ENCODE results near the gene YAP1. TPM values are rescaled to one million over a fixed set of nuclear protein-coding genes. Genes with fewer than 3 reads are reported as not detected.

The YAP1 gene
- polyA plus RNA-seq, 1 donor from 2014 or later: 0.46 TPM

DNA sequence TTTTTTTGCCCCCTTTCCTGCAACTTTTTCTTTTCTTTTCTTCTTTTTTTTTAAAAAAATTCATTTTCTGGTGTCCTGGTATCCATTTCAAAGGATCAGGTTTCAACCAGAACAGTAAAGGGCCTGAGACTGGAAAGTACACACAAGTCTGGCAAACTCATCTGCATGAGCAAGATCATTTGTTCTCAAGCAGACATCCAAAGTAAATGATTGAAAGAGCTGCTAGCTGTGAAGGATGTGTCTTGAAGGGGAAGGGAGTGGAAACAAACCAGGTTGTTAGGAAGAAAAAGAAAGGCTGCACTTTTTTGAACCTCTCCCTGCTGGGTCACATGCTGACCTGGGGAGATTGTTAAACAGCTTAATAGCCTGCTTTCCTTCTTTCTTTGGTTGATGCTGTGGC, 5.3 kb downstream of the YAP1 start:
- Histone ChIP-seq H3K4me2 (ENCODE audit: low read length) (no peak overlapping the region), H3K4me3 (ENCODE audit: low read length) (no peak overlapping the region), H3K27ac (ENCODE audit: low read length) (no peak overlapping the region)

DNA sequence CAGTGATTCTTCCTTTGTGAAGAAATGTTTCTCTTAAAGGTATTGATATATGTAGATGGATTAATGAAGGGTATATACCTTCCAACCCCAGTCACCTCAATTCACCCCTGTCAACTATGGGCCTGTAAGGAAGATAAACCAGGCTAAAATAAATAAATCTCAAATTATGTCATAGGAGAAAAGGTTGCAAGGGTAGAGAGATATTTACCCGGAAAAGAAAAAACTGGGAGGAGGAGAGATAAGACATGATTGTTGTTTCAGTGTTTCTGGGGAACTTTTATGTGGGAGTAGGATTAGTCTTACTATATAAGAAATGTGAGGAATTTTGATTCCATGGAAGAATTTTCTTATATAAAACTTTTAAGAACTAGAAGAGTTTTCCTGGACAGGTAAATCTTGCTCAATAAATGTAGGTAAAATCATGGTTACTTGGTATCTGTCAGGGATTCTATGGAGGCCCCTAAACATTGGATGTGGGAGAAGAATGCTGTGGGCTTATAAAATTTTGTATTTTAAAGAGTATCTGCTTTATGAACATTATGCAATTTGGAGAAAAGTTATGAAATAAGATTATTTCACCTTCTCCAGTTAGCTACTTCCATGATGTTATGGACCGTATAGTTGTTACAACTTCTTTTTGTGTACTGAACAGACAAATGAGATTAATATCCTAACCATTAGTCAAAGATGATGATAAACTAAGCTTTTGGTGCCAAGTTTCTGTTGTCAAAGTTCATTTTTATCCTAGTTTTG, 6.4 kb downstream of the YAP1 start:
- Histone ChIP-seq H3K4me3 (ENCODE audit: low read length) (no peak overlapping the region), H3K9me2 (ENCODE audit: insufficient read depth, low read length) (no peaks in the 10 kb centered on the region), H3K9me3 (ENCODE audit: low read length) (no peaks in the 10 kb centered on the region), H3F3A (ENCODE audit: insufficient read depth, low read length, poor library complexity, severe bottlenecking) (no peaks in the 10 kb centered on the region), H3K9ac (ENCODE audit: low read length) (no peak overlapping the region), H3K27ac (ENCODE audit: low read length) (no peak overlapping the region), H3K27me3 (ENCODE audit: insufficient read depth, low read depth, low read length) (peaks cover 13% of the 10 kb centered on the region), H3K79me2 (replicated peaks; ENCODE audit: insufficient read depth, low read length) (peaks cover 33% of the 10 kb centered on the region), H3K36me3 (ENCODE audit: insufficient read depth, low read length) (no peaks in the 10 kb centered on the region), H3K4me2 (ENCODE audit: low read length) (no peak overlapping the region), H2AFZ (ENCODE audit: low read depth, low read length) (no peak overlapping the region), H4K20me1 (ENCODE audit: insufficient read depth) (no peaks in the 10 kb centered on the region)
- TF ChIP-seq, protein P1, sequence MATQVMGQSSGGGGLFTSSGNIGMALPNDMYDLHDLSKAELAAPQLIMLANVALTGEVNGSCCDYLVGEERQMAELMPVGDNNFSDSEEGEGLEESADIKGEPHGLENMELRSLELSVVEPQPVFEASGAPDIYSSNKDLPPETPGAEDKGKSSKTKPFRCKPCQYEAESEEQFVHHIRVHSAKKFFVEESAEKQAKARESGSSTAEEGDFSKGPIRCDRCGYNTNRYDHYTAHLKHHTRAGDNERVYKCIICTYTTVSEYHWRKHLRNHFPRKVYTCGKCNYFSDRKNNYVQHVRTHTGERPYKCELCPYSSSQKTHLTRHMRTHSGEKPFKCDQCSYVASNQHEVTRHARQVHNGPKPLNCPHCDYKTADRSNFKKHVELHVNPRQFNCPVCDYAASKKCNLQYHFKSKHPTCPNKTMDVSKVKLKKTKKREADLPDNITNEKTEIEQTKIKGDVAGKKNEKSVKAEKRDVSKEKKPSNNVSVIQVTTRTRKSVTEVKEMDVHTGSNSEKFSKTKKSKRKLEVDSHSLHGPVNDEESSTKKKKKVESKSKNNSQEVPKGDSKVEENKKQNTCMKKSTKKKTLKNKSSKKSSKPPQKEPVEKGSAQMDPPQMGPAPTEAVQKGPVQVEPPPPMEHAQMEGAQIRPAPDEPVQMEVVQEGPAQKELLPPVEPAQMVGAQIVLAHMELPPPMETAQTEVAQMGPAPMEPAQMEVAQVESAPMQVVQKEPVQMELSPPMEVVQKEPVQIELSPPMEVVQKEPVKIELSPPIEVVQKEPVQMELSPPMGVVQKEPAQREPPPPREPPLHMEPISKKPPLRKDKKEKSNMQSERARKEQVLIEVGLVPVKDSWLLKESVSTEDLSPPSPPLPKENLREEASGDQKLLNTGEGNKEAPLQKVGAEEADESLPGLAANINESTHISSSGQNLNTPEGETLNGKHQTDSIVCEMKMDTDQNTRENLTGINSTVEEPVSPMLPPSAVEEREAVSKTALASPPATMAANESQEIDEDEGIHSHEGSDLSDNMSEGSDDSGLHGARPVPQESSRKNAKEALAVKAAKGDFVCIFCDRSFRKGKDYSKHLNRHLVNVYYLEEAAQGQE (IDR thresholded peaks at IDR 0.05; ENCODE audit: borderline replicate concordance): no peak
- TF ChIP-seq EP300 (conservative IDR thresholded peaks at IDR 0.05; ENCODE audit: poor library complexity, severe bottlenecking): no peak
- TF ChIP-seq TAF1 (IDR thresholded peaks at IDR 0.05; ENCODE audit: low read depth): no peak
- no peak for TF ChIP-seq RAD21 (conservative IDR thresholded peaks at IDR 0.05)
- TF ChIP-seq EZH2 (IDR thresholded peaks at IDR 0.05; ENCODE audit: borderline replicate concordance, insufficient read depth, low read length, poor library complexity, severe bottlenecking): no peak
- TF ChIP-seq SMC3 (conservative IDR thresholded peaks at IDR 0.05; ENCODE audit: poor library complexity): no peak
- TF ChIP-seq POLR2AphosphoS5 (IDR thresholded peaks at IDR 0.05): no peak
- TF ChIP-seq, protein P2, sequence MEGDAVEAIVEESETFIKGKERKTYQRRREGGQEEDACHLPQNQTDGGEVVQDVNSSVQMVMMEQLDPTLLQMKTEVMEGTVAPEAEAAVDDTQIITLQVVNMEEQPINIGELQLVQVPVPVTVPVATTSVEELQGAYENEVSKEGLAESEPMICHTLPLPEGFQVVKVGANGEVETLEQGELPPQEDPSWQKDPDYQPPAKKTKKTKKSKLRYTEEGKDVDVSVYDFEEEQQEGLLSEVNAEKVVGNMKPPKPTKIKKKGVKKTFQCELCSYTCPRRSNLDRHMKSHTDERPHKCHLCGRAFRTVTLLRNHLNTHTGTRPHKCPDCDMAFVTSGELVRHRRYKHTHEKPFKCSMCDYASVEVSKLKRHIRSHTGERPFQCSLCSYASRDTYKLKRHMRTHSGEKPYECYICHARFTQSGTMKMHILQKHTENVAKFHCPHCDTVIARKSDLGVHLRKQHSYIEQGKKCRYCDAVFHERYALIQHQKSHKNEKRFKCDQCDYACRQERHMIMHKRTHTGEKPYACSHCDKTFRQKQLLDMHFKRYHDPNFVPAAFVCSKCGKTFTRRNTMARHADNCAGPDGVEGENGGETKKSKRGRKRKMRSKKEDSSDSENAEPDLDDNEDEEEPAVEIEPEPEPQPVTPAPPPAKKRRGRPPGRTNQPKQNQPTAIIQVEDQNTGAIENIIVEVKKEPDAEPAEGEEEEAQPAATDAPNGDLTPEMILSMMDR (IDR thresholded peaks at IDR 0.05; ENCODE audit: poor library complexity, severe bottlenecking): no peak
- no peak for TF ChIP-seq MXI1 (conservative IDR thresholded peaks at IDR 0.05; ENCODE audit: poor library complexity, severe bottlenecking)

More for the DNA sequence above, 5.3 kb downstream of the YAP1 start:
- no peaks in the 10 kb centered on the region for H4K20me1 ChIP-seq (ENCODE audit: insufficient read depth)
- TF ChIP-seq EP300 (conservative IDR thresholded peaks at IDR 0.05; ENCODE audit: poor library complexity, severe bottlenecking) (no peak), POLR2AphosphoS5 (IDR thresholded peaks at IDR 0.05) (no peak), EZH2 (IDR thresholded peaks at IDR 0.05; ENCODE audit: borderline replicate concordance, insufficient read depth, low read length, poor library complexity, severe bottlenecking) (no peak), RAD21 (conservative IDR thresholded peaks at IDR 0.05) (no peak), SMC3 (conservative IDR thresholded peaks at IDR 0.05; ENCODE audit: poor library complexity) (no peak), MXI1 (conservative IDR thresholded peaks at IDR 0.05; ENCODE audit: poor library complexity, severe bottlenecking) (no peak), TAF1 (IDR thresholded peaks at IDR 0.05; ENCODE audit: low read depth) (no peak)
- TF ChIP-seq, protein P1 (IDR thresholded peaks at IDR 0.05; ENCODE audit: borderline replicate concordance): no peak
- TF ChIP-seq, protein P2 (IDR thresholded peaks at IDR 0.05; ENCODE audit: poor library complexity, severe bottlenecking): no peak
- no peaks in the 10 kb centered on the region for H3K9me2 ChIP-seq (ENCODE audit: insufficient read depth, low read length)
- H2AFZ ChIP-seq (ENCODE audit: low read depth, low read length): no peak overlapping the region
- peaks cover 34% of the 10 kb centered on the region for H3K79me2 ChIP-seq (replicated peaks; ENCODE audit: insufficient read depth, low read length)
- H3K9me3 ChIP-seq (ENCODE audit: low read length): no peaks in the 10 kb centered on the region
- H3K36me3 ChIP-seq (ENCODE audit: insufficient read depth, low read length): no peaks in the 10 kb centered on the region
- peaks cover 23% of the 10 kb centered on the region for H3K27me3 ChIP-seq (ENCODE audit: insufficient read depth, low read depth, low read length)
- no peaks in the 10 kb centered on the region for H3F3A ChIP-seq (ENCODE audit: insufficient read depth, low read length, poor library complexity, severe bottlenecking)
- H3K9ac ChIP-seq (ENCODE audit: low read length): no peak overlapping the region
